Liver (tissue), 2 donors: ENCODE measurements around the gene GALNT1.

Experiments
- GABPA ChIP-seq, 2 donors: IDR thresholded peaks in 1 of 2; conservative IDR thresholded peaks in 1 of 2; 2 replicates each; pipeline ENCODE4 v1.6.1; 2016; ENCODE audit warnings: antibody characterized with exemption in 2 of 2, mild to moderate bottlenecking in 1 of 2, moderate library complexity in 1 of 2
- RAD21 ChIP-seq, 2 donors: IDR thresholded peaks; 2 replicates each; pipeline ENCODE4 v1.6.1; 2016; ENCODE audit warnings: antibody characterized with exemption in 2 of 2, mild to moderate bottlenecking in 2 of 2
- SP1 ChIP-seq: IDR thresholded peaks from 2 replicates; pipeline ENCODE4 v1.6.1; 2018; ENCODE audit warnings: antibody characterized with exemption, mild to moderate bottlenecking
- TF ChIP-seq, protein P1 (sequence below): IDR thresholded peaks from 2 replicates; pipeline ENCODE4 v1.6.1; 2016; ENCODE audit warnings: antibody characterized with exemption, mild to moderate bottlenecking
- donor health status: healthy.

DNA sequence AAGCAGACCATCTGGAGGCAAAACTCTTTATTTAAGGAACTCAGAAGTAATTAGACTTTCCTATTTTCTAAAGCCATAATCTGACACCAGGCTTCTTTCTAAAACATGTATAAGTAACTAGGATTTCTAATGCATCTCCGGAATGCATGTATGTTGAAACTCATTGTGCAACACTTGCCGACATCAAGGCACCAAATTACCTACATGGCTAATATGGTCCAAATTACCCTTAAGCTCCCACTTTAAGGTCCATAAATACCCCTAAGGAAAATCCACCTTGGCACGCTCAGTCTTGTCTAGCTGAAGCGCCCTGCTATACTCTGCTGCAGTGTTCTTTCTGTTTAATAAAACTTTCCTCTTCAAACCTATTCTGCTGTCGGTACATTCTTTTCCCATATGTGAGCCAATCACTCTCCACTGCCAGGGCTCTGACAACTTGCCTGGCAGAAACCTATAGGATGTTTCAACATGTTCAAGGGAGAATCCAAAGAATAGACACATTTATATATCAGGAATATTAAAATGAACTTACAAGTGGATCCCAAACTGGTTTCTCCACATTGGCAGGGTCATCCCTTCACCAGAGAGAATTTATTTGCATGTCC lies 171.9 kb downstream of the GALNT1 start:
- no peak for TF ChIP-seq RAD21 (IDR thresholded peaks at IDR 0.05)
- no peak for TF ChIP-seq GABPA (IDR thresholded peaks at IDR 0.05 in 1 of 2, conservative IDR thresholded peaks at IDR 0.05 in 1 of 2)
- TF ChIP-seq SP1, result no peak
- TF ChIP-seq, protein P1, sequence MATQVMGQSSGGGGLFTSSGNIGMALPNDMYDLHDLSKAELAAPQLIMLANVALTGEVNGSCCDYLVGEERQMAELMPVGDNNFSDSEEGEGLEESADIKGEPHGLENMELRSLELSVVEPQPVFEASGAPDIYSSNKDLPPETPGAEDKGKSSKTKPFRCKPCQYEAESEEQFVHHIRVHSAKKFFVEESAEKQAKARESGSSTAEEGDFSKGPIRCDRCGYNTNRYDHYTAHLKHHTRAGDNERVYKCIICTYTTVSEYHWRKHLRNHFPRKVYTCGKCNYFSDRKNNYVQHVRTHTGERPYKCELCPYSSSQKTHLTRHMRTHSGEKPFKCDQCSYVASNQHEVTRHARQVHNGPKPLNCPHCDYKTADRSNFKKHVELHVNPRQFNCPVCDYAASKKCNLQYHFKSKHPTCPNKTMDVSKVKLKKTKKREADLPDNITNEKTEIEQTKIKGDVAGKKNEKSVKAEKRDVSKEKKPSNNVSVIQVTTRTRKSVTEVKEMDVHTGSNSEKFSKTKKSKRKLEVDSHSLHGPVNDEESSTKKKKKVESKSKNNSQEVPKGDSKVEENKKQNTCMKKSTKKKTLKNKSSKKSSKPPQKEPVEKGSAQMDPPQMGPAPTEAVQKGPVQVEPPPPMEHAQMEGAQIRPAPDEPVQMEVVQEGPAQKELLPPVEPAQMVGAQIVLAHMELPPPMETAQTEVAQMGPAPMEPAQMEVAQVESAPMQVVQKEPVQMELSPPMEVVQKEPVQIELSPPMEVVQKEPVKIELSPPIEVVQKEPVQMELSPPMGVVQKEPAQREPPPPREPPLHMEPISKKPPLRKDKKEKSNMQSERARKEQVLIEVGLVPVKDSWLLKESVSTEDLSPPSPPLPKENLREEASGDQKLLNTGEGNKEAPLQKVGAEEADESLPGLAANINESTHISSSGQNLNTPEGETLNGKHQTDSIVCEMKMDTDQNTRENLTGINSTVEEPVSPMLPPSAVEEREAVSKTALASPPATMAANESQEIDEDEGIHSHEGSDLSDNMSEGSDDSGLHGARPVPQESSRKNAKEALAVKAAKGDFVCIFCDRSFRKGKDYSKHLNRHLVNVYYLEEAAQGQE, result no peak
